Daoy (cell line): ENCODE results near the gene FAM200C. TPM values are rescaled to one million over a fixed set of nuclear protein-coding genes. Genes with fewer than 3 reads are reported as not detected.
A peak's percentile ranks its signal among the peaks of the same experiment; 100 is the strongest.

Experiments used
- DNase-seq: peaks from one replicate; pipeline ENCODE4 v3.0.0-alpha.2; 2015; ENCODE audit warnings: low read depth
- total RNA-seq: library from RNA; depleted of rRNA; stranded (reverse); fragments of >200 nt; shearing (Covaris generic); gene quantifications from 2 replicates; pipeline ENCODE4 v1.2.3, GENCODE V29; 2014

FAM200C gene
- total RNA-seq, 1 experiment from 2014 or later = 8.5 TPM

DNA sequence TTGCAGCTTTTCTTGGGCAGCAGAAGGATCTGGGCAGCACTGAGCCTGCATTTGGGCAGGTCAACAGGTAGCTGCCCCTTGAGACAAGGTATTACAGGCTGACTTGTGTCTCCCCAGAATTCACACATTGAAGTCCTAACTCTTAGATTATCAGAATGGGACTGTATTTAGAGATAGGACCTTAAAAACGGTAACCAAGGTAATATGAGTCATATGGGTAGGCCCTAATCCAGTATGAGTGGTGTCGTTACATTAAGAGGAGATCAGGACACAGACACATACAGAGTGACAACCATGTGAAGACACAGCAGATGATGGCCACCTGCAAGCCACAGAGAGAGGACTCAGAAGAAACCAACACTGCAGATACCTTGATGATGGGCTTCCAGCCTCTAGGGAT lies 32.6 kb downstream of the FAM200C start:
- DNase-seq = no peak

DNA sequence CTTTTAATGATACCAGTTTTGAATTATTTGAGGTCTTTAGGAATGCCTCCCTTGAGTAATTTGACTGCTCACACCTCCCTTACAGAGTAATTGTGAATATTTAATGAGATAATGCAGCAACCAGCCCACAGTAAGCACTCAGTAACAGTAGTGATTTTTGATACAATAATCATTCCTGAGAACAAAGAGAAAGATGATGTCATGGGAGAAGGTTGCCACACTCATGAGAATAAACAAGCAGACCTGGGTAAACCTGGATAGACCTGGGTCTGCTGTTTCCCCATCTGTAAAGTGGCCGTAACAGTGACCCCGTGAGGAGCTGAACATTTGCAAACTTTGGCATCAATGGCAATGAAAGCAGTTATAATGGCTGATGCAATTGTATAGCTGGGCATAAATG lies 33.6 kb downstream of the FAM200C start:
- no peak for DNase-seq

DNA sequence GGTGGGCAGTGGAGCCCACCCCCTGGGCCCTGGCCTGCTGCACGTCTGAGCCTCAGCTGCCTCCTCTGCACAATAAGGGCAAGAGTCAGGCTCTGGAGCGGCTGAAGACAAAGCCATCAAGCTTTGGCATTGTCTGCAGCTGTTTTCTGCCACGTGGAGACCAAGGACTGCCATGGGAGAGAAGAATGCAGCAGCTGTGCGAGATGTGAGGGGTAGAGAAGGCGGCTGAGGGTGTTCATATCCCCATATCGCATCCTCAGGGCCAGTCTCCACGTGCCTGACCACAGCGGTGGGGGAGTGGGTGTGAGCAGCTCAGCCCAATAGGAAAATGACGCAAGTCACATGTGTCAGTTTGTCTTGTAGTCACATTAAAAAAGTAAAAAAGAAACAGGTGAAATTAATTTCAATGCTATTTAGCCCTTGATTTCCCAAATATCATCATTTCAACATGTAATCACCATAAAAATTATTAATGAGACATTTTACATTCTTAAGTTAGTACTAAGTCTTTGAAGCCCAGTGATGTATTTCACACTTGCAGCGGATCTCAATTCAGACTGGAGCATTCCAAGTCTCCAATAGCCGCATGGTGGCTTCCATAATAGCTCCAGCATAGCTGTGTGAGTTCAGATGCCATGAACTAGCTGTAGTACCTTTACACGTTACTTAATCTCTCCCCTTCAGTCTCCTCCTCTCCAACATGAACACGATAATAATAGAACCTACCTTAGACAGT lies 36.0 kb downstream of the FAM200C start:
- DNase-seq = no peak

DNA sequence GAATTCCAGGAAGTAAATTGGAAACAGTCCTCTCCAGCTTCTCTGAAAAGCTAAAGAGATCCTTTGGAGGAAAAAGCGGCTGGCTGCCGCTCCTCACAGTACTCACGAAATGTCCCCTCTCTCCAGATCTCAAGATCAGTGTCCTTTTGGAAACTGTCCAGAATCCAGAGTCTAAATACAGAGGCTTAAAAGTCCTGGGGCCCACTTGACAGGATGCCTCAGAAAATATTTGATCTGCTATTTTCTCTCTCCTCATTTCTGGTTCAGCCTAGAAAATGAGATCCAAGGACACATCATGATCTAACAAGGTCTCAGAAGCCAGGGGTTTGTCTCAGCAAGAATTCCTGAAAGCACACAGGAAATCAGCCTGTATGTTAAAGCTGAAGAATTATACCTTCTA lies 36.6 kb downstream of the FAM200C start:
- no peak for DNase-seq

DNA sequence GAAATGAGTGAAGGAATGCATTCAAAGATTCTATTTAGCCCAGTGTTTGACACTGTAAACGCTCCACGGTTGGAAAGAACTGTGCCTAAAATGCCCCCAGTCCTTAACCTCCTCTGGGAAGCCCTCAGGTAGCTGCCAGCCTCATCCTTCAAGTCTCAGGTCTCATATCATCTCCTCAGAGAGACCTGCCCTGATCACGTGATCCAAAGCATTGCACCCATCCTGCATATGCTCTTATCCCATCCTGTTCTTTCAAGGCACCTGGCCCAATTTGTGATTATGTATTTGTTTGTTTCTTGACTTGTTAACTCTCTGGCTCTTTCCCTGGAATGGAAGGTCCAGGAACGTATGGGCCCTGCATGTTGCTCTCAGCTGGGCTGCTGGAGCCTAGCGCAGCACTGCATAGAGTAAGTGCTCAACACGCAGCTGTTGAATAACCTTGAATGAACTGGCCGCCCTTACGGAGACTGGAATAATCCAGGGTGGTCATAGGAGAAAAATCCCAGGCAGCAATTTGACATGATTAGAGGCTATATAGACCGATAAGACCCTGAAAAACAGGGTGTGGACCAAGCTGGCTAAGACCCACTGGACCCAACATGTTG lies 38.1 kb downstream of the FAM200C start:
- DNase-seq = no peak

DNA sequence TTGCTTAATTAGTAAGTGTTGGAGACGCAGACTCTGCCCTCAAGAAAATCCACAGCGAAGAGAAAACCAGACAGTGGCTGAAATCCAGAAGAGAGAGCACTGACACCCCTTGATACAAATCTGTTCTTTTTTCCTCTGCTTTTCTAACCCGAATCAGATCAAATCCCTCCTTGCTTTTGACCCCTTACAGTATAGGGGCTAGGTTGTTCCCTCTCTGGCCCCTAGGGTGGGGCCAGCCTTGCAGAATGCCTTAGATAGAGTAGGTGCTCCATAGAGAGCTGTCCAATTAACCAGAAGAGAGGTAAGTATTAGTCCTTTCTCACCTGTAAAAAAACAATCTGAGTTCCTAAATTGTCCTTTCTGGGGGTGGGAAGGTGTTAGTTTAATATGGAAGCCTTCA lies 39.5 kb downstream of the FAM200C start:
- DNase-seq = no peak

DNA sequence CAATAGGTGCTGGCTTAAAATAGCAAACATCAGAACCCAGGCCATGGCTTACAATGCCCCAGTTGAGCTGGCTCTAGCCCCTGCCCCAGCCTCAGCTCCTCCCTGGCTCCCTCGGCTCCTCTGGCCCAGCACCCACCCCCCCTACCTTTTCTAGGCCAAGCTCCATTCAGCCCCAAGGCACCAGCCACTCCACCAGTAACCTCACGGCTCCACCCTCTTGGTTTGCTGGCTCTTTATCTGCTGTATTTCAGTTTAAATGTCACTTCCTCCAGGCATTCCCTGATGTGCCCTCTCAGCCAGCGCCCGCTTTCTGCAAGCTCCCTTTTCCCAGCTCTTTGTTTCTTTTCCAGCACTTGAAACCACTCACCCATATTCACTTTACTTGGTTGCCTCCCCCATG lies 40.0 kb downstream of the FAM200C start:
- DNase-seq = peak; percentile 21

DNA sequence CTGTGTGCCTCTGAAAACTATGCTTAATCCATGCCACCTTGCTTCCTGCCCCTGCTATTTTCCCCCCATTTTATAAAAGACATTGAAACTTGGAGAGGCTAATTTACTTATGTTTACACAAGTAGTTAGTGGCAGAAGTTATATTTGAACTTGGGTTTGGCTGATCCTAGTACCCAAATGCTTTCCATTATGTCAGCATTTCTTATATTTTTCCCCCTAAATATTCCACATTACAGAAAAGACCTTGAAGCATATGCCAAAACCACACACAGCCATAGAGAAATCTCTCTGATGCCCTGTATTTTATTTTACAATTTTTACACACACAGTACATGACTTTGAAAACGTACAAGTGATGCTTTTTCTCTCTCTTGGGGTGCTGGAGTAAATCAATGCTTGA lies 40.6 kb downstream of the FAM200C start:
- DNase-seq = no peak

DNA sequence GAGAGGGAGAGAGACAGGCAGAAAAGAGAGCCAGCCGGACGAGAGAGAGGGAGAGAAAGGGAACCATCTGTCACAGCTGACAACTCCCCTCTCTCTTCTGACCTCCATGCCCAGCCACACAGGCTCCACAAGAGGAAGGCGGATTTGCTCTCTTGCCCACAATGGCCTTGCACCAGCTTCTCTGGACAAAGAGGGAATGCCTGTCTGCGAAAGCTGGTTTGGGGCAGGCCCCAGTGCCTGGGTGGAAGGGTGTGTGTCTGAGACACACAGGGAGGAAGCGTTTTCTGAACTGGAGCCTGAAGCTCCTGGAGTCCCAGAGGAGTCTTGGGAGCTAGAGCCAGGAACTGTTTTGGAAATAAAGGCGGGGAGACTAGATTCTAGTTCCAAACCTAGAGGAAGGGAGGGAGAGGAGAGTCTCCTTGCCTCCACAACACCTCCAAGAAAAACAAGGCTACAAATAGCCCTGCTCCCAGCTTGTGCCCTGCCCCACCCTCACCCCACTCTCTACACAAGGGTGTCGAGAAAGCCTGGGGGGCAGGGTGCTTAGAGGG lies 41.9 kb downstream of the FAM200C start:
- no peak for DNase-seq

DNA sequence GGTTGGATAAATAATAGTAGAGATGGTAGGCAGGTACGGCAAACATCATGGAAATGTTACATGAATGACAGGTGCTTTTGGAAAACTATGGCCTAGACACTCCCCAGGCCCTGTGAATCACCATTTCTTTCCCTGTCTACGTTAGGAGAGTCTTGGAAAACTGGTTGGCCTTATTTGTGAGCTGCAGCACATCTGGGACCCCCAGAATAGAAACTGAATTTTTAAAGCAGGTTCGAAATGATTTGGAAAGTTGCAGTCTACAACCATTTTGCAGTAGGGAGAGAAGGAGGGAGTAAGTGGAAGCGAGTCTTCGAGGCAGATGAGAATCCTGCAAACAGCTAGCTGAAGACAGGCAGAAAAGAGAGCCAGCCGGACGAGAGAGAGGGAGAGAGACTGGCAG lies 42.5 kb downstream of the FAM200C start:
- no peak for DNase-seq

DNA sequence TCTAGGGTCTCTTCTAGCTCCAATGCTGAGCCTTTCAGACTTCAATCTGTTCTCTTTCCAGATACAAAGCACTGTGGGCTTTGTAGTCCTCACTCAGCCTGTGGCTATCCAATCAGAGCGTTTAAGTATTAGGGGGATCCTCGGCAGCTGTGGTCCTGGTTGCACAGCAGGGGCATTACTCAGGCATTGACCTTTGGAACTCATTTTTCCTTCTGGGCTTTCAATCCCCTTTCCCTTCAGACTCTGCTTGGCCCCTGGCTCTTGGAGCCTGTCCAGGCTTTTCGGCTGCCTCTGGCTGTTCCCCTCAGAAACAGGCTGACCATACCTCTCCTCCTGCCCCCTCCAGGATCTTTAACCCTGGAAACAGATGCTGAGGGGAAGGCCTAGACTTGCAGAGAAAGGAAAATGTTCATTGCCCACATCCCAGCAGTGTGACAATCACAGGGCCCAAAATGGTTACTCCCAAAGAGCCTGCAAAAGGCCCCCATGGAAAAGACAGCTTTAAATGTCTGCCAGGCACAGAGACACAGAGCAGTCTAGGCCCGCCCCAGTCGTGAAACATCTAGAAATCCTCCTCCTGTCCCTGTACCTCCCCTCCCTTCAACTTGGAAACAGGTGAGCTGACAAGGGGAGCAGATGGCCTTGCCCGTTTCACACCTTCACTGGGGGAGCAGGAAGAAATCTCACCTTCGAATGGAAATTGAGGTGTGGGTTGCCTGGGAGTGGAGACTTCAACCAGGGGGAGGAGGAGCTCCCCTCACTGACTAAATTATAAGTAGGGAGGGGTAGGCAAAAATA lies 43.1 kb downstream of the FAM200C start:
- no peak for DNase-seq

DNA sequence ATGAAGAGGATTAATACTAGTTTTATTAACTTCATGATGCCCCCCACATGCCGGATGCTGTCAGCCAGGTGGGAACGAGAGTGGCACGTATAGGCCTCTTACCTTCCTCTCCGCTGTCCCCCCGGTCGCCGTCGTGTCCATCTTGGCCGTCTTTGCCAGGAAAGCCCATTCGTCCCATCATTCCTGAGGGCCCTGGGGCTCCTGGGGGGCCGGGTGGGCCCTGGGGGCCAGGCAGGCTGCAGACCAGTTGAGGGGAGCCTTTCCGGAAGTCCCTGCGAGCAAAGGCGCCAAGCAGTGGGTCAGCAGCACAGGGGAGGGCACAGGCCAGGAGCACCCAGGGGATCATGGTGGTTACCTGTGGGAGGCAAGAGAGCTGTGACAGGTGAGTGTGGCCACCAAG lies 45.2 kb downstream of the FAM200C start:
- no peak for DNase-seq

DNA sequence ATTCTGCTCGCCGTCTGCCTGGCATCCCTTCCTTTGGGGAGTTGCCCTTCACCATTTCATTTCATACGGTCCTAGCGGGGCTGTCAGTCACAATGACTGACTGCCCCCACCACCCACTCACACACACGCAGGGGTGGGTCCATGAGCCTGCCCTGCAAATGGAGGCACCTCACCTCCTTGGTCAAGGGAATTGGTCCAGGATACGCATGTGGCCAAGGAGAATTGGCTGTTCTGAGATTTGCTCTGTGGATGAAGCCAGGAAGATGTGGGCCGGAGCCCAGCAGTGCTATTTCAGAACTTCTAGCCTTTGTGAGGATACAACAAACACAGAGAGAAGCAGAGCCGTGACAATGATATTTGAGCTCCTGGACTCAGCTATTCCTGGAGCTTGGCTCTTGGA lies 46.5 kb downstream of the FAM200C start:
- no peak for DNase-seq

DNA sequence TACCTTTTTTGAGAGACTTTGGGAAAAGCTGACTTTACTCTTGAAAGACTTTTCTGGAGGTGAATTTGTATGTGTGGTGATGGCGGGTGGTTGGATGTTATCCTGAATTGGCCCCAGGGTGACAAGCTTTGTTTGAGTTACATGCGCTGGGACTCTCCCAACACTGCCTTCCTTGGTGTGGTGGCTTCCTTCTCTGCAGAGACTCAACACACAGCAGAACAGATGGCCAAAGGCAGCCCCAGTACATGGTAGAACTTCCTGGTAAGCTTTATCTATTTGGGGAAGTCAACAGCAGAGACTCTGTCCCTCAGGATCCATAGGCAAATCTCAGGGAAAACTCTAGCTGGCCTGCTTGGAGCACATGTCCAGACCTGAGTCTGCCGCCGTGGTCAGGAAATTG lies 47.5 kb downstream of the FAM200C start:
- no peak for DNase-seq

DNA sequence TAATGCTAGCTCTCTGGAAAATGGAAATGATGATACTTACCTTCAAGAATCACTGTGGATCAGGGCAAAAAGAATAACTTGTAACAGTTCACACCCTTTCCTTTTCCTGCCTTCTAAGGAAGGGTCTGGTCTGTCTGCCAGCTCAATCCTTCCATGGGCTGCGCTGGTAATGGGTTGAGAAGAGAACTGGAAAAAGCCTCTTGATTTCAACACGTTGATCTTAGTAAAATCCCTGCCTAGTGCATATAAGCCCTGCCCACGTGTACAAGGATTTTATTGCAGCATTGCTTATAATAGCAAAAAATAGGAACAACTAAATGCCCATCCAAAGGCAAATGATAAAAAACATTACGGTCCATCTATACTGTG lies 49.9 kb downstream of the FAM200C start:
- DNase-seq = no peak

DNA sequence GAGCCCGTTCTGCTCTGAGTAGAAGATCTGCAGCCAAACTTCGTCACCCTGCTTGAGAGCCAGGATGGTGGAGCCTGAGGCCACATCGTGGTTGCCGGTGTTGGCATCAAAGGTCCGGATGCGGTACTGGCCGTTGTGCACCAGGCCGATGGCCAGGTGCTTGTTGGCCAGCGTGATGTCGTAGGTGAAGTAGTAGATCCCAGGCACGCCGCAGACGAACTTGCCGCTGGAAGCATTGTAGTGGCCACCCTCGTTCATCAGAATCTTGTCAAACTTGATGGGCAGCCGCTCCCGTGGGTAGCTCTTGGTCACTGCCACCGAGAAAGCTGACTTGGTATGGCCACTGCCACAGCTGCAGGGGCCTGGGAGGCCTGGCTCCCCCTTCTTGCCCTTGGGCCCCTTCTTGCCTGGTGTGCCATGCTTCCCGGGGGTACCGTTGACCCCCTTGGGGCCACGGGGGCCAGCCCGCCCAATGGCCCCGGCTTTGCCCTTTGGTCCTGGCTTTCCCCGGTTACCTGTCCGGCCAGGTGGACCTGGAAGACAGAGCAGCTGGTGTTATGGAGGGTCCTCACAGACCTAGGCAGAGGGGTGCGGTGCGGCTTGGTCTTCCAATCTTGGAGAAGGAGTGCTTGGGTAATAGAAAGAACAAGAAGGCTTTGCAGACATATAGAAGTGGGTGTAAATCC lies 50.5 kb downstream of the FAM200C start:
- DNase-seq = no peak

DNA sequence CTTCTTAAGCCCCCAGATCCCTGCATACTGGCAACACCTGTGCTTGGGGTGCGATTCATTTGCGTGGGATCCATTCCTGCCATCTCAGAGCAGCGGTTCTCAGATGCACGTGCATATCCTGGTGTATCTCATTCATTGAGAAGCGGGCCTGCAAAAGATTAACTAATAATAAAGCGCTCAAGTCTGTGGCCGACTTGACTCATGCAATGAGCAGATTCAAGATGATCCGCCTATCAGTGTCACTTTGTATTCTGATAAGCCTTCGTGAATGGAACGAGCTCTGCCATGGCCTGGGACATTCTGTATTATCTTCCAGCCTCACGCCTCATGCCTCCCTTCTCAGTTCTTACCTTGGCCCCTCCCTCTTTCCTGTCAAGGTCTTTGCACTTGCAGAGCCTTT lies 51.8 kb downstream of the FAM200C start:
- no peak for DNase-seq

DNA sequence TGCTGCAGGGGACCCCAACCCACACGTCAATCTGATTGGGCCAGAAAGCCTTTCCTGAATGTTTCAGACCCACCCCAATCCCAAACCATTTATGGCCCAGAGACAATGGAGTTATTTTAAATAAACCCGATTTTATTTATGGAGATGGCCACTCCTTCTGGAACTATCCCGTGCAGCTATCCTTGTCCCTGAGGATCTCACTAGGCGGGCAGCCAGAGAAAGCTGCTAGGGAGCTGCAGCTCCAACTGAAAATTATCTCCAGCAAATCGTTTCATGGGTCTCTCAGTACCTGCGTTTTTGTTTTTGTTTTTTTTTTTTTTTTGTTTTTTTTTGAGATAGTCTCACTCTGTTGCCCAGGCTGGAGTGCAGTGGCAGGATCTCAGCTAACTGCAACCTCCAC lies 52.4 kb downstream of the FAM200C start:
- DNase-seq = no peak
